ENCODE measurements around the gene TFF1. TPM values are rescaled to one million over a fixed set of nuclear protein-coding genes. Genes with fewer than 3 reads are reported as not detected.

TFF1 gene
- total RNA-seq, 1 donor from 2014 or later, result not detected

DNA sequence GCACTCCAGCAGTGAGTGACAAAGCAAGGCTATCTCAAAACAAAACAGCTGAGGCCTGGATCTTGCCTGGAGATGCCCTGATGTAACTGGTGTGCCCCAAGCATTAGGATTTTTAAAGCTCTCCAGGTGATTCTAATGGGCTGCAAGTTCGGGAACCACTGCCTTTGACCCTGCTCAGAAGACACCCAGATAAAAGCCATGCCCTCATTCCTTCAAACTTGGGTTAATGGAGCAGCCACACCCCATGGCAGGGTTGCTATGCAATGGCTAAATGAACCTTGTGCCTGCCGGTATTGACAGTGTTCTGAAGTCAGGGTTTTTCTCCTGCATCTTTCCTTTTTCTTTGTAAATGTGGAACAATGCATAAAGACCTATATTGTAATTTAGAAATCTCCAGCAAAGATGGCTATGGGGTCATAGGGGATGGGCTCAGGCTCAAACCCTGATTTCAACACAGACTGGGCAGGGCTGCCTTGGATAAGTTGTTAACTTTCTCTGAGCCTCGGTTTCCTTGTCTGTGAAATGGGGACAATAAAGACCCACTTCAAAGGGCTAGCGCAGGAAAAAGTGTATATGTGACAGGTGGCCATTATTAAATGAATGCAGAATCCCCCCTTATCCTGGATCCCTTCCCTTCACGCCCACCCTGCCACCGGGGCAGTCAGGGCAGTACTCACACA is 51.6 kb downstream of the TFF1 start:
- TF ChIP-seq, protein P1, sequence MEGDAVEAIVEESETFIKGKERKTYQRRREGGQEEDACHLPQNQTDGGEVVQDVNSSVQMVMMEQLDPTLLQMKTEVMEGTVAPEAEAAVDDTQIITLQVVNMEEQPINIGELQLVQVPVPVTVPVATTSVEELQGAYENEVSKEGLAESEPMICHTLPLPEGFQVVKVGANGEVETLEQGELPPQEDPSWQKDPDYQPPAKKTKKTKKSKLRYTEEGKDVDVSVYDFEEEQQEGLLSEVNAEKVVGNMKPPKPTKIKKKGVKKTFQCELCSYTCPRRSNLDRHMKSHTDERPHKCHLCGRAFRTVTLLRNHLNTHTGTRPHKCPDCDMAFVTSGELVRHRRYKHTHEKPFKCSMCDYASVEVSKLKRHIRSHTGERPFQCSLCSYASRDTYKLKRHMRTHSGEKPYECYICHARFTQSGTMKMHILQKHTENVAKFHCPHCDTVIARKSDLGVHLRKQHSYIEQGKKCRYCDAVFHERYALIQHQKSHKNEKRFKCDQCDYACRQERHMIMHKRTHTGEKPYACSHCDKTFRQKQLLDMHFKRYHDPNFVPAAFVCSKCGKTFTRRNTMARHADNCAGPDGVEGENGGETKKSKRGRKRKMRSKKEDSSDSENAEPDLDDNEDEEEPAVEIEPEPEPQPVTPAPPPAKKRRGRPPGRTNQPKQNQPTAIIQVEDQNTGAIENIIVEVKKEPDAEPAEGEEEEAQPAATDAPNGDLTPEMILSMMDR (conservative IDR thresholded peaks at IDR 0.05), result no peak
- H3K4me1 Mint-ChIP-seq, result peaks cover 23% of the 10 kb centered on the region
- DNase-seq (ENCODE audit: low read depth, low spot score), result no peak
- H3K36me3 Mint-ChIP-seq (ENCODE audit: low read depth), result no peaks in the 10 kb centered on the region
- peaks cover 13% of the 10 kb centered on the region for H3K27me3 Mint-ChIP-seq (ENCODE audit: low read depth)
- no peaks in the 10 kb centered on the region for H3K9me3 Mint-ChIP-seq
- H3K4me3 Mint-ChIP-seq, result no peak overlapping the region
- H3K27ac Mint-ChIP-seq (ENCODE audit: unreplicated experiment), result no peak overlapping the region

DNA sequence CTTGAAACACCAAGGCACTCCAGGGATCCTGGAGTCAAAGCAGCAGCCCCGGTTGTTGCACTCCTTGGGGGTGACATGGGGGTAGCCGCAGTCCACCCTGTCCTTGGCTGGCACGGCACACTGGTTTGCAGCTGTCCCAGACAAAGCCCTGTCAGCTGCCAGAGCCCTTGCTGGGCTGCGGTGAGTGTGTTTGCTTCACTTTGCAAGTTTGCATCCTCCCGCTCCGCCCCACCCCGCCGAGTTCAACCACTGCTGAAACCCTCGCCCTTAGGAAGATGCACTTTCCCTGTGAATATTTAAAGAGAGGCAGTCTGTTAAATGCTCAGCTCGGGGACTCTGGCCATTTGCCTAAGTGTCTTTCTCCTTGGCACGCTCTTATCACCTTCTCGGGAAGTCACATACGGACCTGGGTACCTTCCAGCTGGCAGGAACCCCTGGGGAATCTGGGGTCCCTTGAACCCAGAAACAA is 52.8 kb downstream of the TFF1 start:
- Mint-ChIP-seq H3K4me1 (peaks cover 28% of the 10 kb centered on the region), H3K9me3 (no peaks in the 10 kb centered on the region), H3K27me3 (ENCODE audit: low read depth) (peaks cover 13% of the 10 kb centered on the region), H3K27ac (ENCODE audit: unreplicated experiment) (no peak overlapping the region), H3K36me3 (ENCODE audit: low read depth) (no peaks in the 10 kb centered on the region), H3K4me3 (no peak overlapping the region)
- TF ChIP-seq, protein P1 (conservative IDR thresholded peaks at IDR 0.05), result no peak
- no peak for DNase-seq (ENCODE audit: low read depth, low spot score)

DNA sequence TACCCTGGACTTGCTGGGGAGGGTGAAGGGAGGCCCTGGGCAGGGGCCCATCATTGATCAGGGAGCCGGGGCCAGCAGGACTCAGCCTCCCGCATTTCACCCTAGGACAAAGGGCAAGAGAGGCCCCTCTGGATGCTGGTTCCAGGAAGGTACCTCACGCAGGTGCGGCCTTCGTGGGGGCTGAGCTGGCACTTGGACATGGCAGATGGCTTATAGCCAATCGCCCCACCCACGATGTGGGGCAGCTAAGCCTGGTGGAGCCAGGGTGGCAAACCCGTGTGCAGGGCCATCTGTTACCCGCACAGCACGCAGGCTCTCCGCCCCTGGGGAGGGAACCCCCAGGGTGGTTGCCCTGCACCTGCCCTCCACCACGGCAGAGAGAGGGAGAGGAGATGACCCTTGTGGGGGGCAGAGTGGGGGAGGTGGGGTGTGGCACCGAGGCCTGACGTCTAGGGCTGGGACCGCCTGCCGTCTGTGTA is 53.7 kb downstream of the TFF1 start:
- Mint-ChIP-seq H3K27ac (ENCODE audit: unreplicated experiment) (no peak overlapping the region), H3K27me3 (ENCODE audit: low read depth) (peaks cover 13% of the 10 kb centered on the region), H3K36me3 (ENCODE audit: low read depth) (no peaks in the 10 kb centered on the region), H3K4me3 (no peak overlapping the region), H3K9me3 (no peaks in the 10 kb centered on the region), H3K4me1 (peaks cover 28% of the 10 kb centered on the region)
- no peak for DNase-seq (ENCODE audit: low read depth, low spot score)
- TF ChIP-seq, protein P1 (conservative IDR thresholded peaks at IDR 0.05), result no peak

Other genes with a start within 250 kb of the TFF1 start
- gene ABCG1, start 147.4 kb downstream of the TFF1 start, total RNA-seq, result 2.8 and 3.3 TPM in 2 replicates
- gene TFF3, start 51.1 kb downstream of the TFF1 start, total RNA-seq, result not detected in 2 replicates
- not detected in 2 replicates for gene TFF2, start 15.5 kb downstream of the TFF1 start, total RNA-seq
- not detected in 2 replicates for gene TMPRSS3, start 29.5 kb upstream of the TFF1 start, total RNA-seq
- not detected in 2 replicates for gene UBASH3A, start 37.4 kb upstream of the TFF1 start, total RNA-seq
- 0.65 and 1.0 TPM in 2 replicates for gene RSPH1, start 129.7 kb upstream of the TFF1 start, total RNA-seq
- 9.1 and 9.9 TPM in 2 replicates for gene SLC37A1, start 147.3 kb upstream of the TFF1 start, total RNA-seq